ENCODE data around the gene PLCB2.

The PLCB2 gene

GRCh38 chr15:40340038-40340739, 32.5 kb upstream of the PLCB2 start:
- no peak for DNase-seq (ENCODE audit: low read depth)

GRCh38 chr15:40339621-40339945, 31.8 kb upstream of the PLCB2 start:
- DNase-seq (ENCODE audit: low read depth): no peak

- DNase-seq (ENCODE audit: low read depth): peak; percentile 85
These were observed 31.3 kb upstream of the PLCB2 start for GRCh38 chr15:40338921-40339620.

- no peak for DNase-seq (ENCODE audit: low read depth)
These were observed 30.4 kb upstream of the PLCB2 start for GRCh38 chr15:40338041-40338657.

GRCh38 chr15:40337597-40337996, 29.9 kb upstream of the PLCB2 start:
- no peak for DNase-seq (ENCODE audit: low read depth)

- DNase-seq (ENCODE audit: low read depth): no peak
These were observed 29.0 kb upstream of the PLCB2 start for GRCh38 chr15:40336744-40337122.

GRCh38 chr15:40335938-40336743, 28.4 kb upstream of the PLCB2 start:
- DNase-seq (ENCODE audit: low read depth): no peak

- DNase-seq (ENCODE audit: low read depth): no peak
These were observed 27.4 kb upstream of the PLCB2 start for GRCh38 chr15:40334941-40335795.

- DNase-seq (ENCODE audit: low read depth): no peak
These were observed 26.8 kb upstream of the PLCB2 start for GRCh38 chr15:40334541-40334940.

- no peak for DNase-seq (ENCODE audit: low read depth)
These were observed 26.3 kb upstream of the PLCB2 start for GRCh38 chr15:40333922-40334492.

GRCh38 chr15:40332113-40332781, 24.5 kb upstream of the PLCB2 start:
- no peak for DNase-seq (ENCODE audit: low read depth)

GRCh38 chr15:40331637-40332036, 23.9 kb upstream of the PLCB2 start:
- no peak for DNase-seq (ENCODE audit: low read depth)

GRCh38 chr15:40331026-40331425, 23.3 kb upstream of the PLCB2 start:
- DNase-seq (ENCODE audit: low read depth): no peak

GRCh38 chr15:40330368-40330836, 22.7 kb upstream of the PLCB2 start:
- no peak for DNase-seq (ENCODE audit: low read depth)

GRCh38 chr15:40329804-40330203, 22.1 kb upstream of the PLCB2 start:
- no peak for DNase-seq (ENCODE audit: low read depth)

GRCh38 chr15:40328751-40329150, 21.0 kb upstream of the PLCB2 start:
- DNase-seq (ENCODE audit: low read depth): no peak

GRCh38 chr15:40328176-40328575, 20.4 kb upstream of the PLCB2 start:
- no peak for DNase-seq (ENCODE audit: low read depth)

- no peak for DNase-seq (ENCODE audit: low read depth)
These were observed 19.7 kb upstream of the PLCB2 start for GRCh38 chr15:40327457-40327856.

GRCh38 chr15:40325700-40326099, 18.0 kb upstream of the PLCB2 start:
- no peak for DNase-seq (ENCODE audit: low read depth)

- DNase-seq (ENCODE audit: low read depth): no peak
These were observed 17.5 kb upstream of the PLCB2 start for GRCh38 chr15:40325188-40325587.
